GM12875 (cell line): ENCODE data around the gene MYRF.

Experiments used
- H3K4me3 ChIP-seq: one replicate; pipeline ENCODE4 v1.5.1; 2011; ENCODE audit warnings: low read depth, low read length, control low read depth
- CTCF ChIP-seq: IDR thresholded peaks from 2 replicates; pipeline ENCODE4 v1.5.1; 2011; ENCODE audit warnings: low read depth, mild to moderate bottlenecking, control low read depth, inconsistent platforms, low read length, moderate library complexity, borderline replicate concordance; ENCODE audit not compliant: insufficient read depth

The MYRF gene

GRCh38 chr11:61752117-61752924 is at the start of gene MYRF:
MYRF (plus strand) TSS chr11:61752636; CDS start chr11:61752745, 109 bp downstream.
- no peak within 1 kb of the TSS for H3K4me3 ChIP-seq
- TF ChIP-seq CTCF = peak; percentile 68

- no peak for TF ChIP-seq CTCF
- no peak overlapping the region for H3K4me3 ChIP-seq
Observed at GRCh38 chr11:61702701-61703312, 49.6 kb upstream of the MYRF start.

GRCh38 chr11:61704838-61705237 is 47.6 kb upstream of the MYRF start:
- no peak overlapping the region for H3K4me3 ChIP-seq
- TF ChIP-seq CTCF = no peak

- H3K4me3 ChIP-seq = no peak overlapping the region
- no peak for TF ChIP-seq CTCF
Observed at GRCh38 chr11:61706452-61707400, 45.7 kb upstream of the MYRF start.

GRCh38 chr11:61707574-61707973 is 44.9 kb upstream of the MYRF start:
- no peak for TF ChIP-seq CTCF
- H3K4me3 ChIP-seq = no peak overlapping the region

- TF ChIP-seq CTCF = no peak
- H3K4me3 ChIP-seq = no peak overlapping the region
Observed at GRCh38 chr11:61709110-61709509, 43.3 kb upstream of the MYRF start.
